HG03139 (cell line): ENCODE measurements around the gene SAAL1.

ENCODE experiments used
- ATAC-seq: cut with Tn5 transposase; IDR thresholded peaks from one replicate; pipeline ENCODE4 v1.9.1; 2021; ENCODE audit not compliant: unreplicated experiment

Gene SAAL1

GRCh38 chr11:18088966-18089365, 16.9 kb downstream of the SAAL1 start:
- ATAC-seq, result no peak

- no peak for ATAC-seq
Measured at GRCh38 chr11:18088366-18088765, 17.5 kb downstream of the SAAL1 start.

GRCh38 chr11:18081551-18081950, 24.3 kb downstream of the SAAL1 start:
- no peak for ATAC-seq

GRCh38 chr11:18080451-18080850, 25.4 kb downstream of the SAAL1 start:
- no peak for ATAC-seq

- no peak for ATAC-seq
Measured at GRCh38 chr11:18078909-18079308, 27.0 kb downstream of the SAAL1 start.

- no peak for ATAC-seq
Measured at GRCh38 chr11:18075444-18075843, 30.4 kb downstream of the SAAL1 start.

- no peak for ATAC-seq
Measured at GRCh38 chr11:18071098-18071705, 34.7 kb downstream of the SAAL1 start.

- no peak for ATAC-seq
Measured at GRCh38 chr11:18067372-18067771, 38.5 kb downstream of the SAAL1 start.

- no peak for ATAC-seq
Measured at GRCh38 chr11:18066626-18067025, 39.3 kb downstream of the SAAL1 start.

- ATAC-seq, result no peak
Measured at GRCh38 chr11:18065572-18065971, 40.3 kb downstream of the SAAL1 start.

GRCh38 chr11:18064450-18065054, 41.3 kb downstream of the SAAL1 start:
- no peak for ATAC-seq

- no peak for ATAC-seq
Measured at GRCh38 chr11:18063862-18064434, 41.9 kb downstream of the SAAL1 start.

GRCh38 chr11:18063125-18063524, 42.8 kb downstream of the SAAL1 start:
- ATAC-seq, result no peak

- no peak for ATAC-seq
Measured at GRCh38 chr11:18061351-18061750, 44.5 kb downstream of the SAAL1 start.

- ATAC-seq, result no peak
Measured at GRCh38 chr11:18056561-18057181, 49.2 kb downstream of the SAAL1 start.

- ATAC-seq, result no peak
Measured at GRCh38 chr11:18054511-18055103, 51.3 kb downstream of the SAAL1 start.

- ATAC-seq, result no peak
Measured at GRCh38 chr11:18050848-18051247, 55.0 kb downstream of the SAAL1 start.

- ATAC-seq, result no peak
Measured at GRCh38 chr11:18046116-18046777, 59.6 kb downstream of the SAAL1 start, which contains the start of gene TPH1. Gene TPH1 (minus strand): TSS chr11:18046269. CDS start chr11:18040762, 5,507 bp downstream.

GRCh38 chr11:18036456-18036855, 69.4 kb downstream of the SAAL1 start:
- no peak for ATAC-seq
